Activated CD8-positive, alpha-beta memory T cell treated with anti-CD3 and anti-CD28 coated beads, Interleukin-2, amount 10 ng/mL, durations not matched to agents 7 days and 5 days (primary cell): Measurements from ENCODE around the gene RAB44. TPM values are rescaled to one million over a fixed set of nuclear protein-coding genes. Genes with fewer than 3 reads are reported as not detected.
"Not testable (repeated sequence)": the region's sequence is repeated elsewhere in the genome, so short reads cannot be mapped to it uniquely, and the experiment has no call there.

ENCODE experiments used
- ATAC-seq: fragments of 150-1000 bp; cut with Tn5 transposase; one replicate; pipeline ENCODE4 v1.10.0; 2021; ENCODE audit warnings: moderate library complexity
- CTCF ChIA-PET: fragments of 350-600 bp; sonication (Branson Sonifier 250); formaldehyde crosslinking; loops from one replicate; lab custom pipeline; 2021; ENCODE audit warnings: antibody characterized with exemption; lab: Charles Lee
- DNase-seq: peaks from one replicate; pipeline ENCODE4 v3.0.0-alpha.2; 2020
- H3K27ac Mint-ChIP-seq: one replicate; pipeline ENCODE4 v1.8.0; 2021; ENCODE audit warnings: mild to moderate bottlenecking, mixed read lengths
- H3K27me3 Mint-ChIP-seq: one replicate; pipeline ENCODE4 v1.8.0; 2021; ENCODE audit warnings: mixed read lengths
- H3K36me3 Mint-ChIP-seq: one replicate; pipeline ENCODE4 v1.8.0; 2021; ENCODE audit warnings: mild to moderate bottlenecking, mixed read lengths
- H3K4me1 Mint-ChIP-seq: one replicate; pipeline ENCODE4 v1.8.0; 2021; ENCODE audit warnings: mixed read lengths
- H3K4me3 Mint-ChIP-seq: one replicate; pipeline ENCODE4 v1.8.0; 2021; ENCODE audit warnings: mild to moderate bottlenecking, moderate library complexity, mixed read lengths
- H3K9me3 Mint-ChIP-seq: one replicate; pipeline ENCODE4 v1.8.0; 2022; ENCODE audit warnings: low read depth, mixed read lengths
- total RNA-seq, 2 experiments: library from RNA; stranded (reverse); gene quantifications; one replicate each; pipeline ENCODE4 v1.2.3, GENCODE V29; 2021

Gene RAB44
- total RNA-seq, 2 experiments from 2014 or later = not detected

DNA sequence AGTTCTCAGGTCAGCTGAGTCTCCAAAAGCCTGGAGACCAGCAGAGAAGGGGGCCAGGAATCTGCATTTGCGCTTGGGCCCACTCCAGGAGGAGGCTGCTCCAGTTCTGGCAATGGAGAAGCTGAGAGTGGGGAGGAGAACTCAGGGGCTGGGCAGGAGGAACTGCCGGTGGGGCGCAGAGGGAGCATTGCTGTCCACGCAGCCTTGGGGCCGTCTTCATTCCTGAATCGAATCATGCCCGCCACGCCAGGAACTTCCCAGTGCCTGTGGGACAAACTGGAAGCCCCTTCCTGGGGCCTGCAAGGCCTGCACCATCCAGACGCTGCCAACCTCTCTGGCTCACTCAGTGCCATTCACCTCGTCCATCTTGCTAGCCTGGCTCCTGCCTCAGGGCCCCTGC lies 16.9 kb downstream of the RAB44 start:
- Mint-ChIP-seq H3K27me3 (peaks cover 8% of the 10 kb centered on the region), H3K4me1 (no peaks in the 10 kb centered on the region), H3K36me3 (no peaks in the 10 kb centered on the region), H3K27ac (no peak overlapping the region), H3K9me3 (no peaks in the 10 kb centered on the region), H3K4me3 (no peak overlapping the region)
- CTCF ChIA-PET = no interaction called here
- DNase-seq (no peak), ATAC-seq (no peak)

DNA sequence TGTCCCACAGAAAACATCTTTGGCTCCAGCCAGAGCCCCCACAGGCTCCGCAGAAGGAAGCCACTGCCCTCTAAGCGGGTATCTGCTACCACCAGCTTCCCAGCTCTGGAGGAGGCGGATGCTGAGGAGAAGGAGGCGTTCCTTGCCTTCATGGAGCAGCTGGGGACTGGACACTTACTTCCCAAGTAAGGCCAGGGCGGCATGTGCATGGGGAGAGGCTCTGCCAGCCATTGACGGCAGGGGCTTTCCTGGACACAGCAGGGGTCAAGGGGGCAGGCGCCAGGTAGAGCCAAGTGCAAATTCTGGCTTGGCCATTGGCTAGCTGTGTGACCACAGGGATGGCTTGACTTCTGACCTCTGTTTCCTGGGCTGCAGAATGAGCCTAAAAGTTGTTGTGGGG lies 17.8 kb downstream of the RAB44 start:
- no peak for ATAC-seq
- DNase-seq = no peak
- Mint-ChIP-seq H3K9me3 (no peaks in the 10 kb centered on the region), H3K27ac (no peak overlapping the region), H3K4me3 (no peak overlapping the region), H3K4me1 (no peaks in the 10 kb centered on the region), H3K27me3 (peaks cover 5% of the 10 kb centered on the region), H3K36me3 (no peaks in the 10 kb centered on the region)
- CTCF ChIA-PET = no interaction called here

DNA sequence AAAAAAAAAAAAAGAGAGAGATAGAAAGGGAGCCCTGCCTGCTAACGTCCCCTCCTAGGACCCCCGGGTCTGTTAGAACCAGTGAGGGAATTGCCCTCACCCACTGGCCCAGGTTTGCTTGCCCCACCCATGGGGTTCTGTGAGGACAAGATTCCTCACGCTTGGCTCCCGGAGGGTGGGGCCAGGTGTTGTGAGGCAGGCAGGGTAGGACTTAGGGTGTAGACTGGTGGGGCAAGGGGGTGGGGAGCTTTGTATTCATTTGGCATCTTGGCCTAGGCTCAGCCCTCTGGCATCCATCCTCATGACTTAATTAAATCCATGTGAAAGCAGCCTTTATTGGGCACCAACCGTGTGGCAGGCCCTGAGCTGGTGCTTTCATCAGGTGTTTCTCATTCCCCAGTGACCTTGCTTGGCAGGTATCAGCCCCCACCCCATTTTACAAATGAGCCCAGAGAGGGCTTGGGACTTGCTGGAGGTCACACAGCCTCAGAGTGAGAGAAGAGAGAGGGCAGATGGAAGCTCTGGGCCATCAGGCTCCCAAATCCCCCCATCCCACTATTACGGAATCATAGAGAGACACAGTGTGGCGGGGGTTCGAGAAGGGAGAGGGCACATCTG lies 19.0 kb downstream of the RAB44 start:
- no peaks in the 10 kb centered on the region for H3K4me1 Mint-ChIP-seq
- H3K27ac Mint-ChIP-seq = no peak overlapping the region
- DNase-seq = no peak
- H3K4me3 Mint-ChIP-seq = no peak overlapping the region
- H3K9me3 Mint-ChIP-seq = no peaks in the 10 kb centered on the region
- no peak for ATAC-seq
- H3K27me3 Mint-ChIP-seq = peaks cover 5% of the 10 kb centered on the region
- CTCF ChIA-PET = interaction anchor here (1.4 kb wide), 1 partner anchor 42 kb away, joined by 4 read pairs; no protein-coding TSS in a partner anchor
- no peaks in the 10 kb centered on the region for H3K36me3 Mint-ChIP-seq

DNA sequence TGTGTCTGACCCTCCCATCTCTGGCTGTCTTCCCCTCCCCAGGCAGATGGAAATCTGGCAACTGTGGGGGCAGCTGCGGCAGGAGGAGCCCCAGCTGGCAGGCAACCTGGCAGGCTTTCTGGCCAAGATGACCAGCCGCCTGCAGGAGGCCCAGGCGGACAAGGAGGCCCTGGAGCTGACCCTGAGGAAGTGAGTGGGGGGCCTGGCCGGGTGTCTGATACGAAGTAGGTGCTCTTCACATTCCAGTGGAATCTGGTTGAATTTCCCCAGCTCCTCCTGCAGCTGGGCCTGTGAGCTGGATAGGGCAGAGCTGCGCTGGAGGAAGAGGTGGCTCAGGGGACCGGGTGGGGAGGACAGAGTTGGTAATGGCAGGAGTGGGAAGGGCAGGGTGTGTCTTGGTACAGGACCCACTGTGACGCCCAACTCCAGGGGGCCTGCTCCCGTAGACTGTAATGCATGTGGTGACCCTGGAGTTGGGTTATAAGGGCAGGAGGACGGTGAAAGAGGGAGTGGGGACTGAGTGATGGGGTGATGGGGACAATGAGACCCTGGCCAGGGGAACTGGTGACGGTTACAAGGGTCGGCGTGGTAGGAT lies 19.7 kb downstream of the RAB44 start:
- CTCF ChIA-PET = interaction anchor here (1.4 kb wide), 1 partner anchor 41 kb away, joined by 4 read pairs; no protein-coding TSS in a partner anchor
- Mint-ChIP-seq H3K36me3 (no peaks in the 10 kb centered on the region), H3K27me3 (peaks cover 5% of the 10 kb centered on the region), H3K4me3 (no peak overlapping the region), H3K9me3 (no peaks in the 10 kb centered on the region), H3K4me1 (no peaks in the 10 kb centered on the region), H3K27ac (no peak overlapping the region)
- ATAC-seq (no peak), DNase-seq (no peak)

DNA sequence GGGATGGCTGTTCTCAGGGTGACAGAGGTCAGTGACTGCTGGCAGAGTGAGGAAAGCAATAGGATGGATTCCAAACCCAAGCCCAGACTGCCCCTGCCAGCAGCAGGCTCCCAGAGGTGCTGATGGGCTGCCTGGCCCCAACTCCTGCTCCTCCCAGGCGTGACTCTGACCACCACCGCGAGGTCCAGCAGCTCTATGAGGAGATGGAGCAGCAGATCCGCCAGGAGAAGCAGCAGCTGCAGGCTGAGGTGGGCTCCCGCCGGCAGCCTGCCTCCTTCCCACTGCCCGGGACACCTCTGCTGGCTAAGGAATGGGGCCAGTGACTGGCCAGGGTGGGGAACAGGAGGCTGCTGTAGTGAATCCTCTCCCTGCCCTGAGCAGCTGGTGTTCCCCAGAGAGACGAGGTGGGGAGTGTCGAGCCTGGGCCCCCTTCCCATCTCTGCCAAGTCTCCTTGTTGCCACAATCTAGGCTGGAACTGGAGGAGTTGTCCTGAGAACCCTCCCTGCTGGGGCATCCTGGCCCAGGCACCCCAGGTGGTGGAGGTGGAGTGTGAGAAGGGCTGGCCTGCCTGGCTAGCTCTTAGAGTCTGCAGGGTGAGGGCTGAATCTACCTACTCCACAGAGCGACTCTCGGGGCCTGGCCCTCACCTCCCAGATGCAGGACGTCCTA lies 20.4 kb downstream of the RAB44 start:
- H3K4me1 Mint-ChIP-seq = no peaks in the 10 kb centered on the region
- H3K27ac Mint-ChIP-seq = no peak overlapping the region
- peaks cover 5% of the 10 kb centered on the region for H3K27me3 Mint-ChIP-seq
- no peak overlapping the region for H3K4me3 Mint-ChIP-seq
- no peaks in the 10 kb centered on the region for H3K36me3 Mint-ChIP-seq
- ATAC-seq (no peak), DNase-seq (no peak)
- H3K9me3 Mint-ChIP-seq = no peaks in the 10 kb centered on the region
- CTCF ChIA-PET = no interaction called here

GRCh38 chr6:36718560-36718959 lies 20.9 kb downstream of the RAB44 start:
- Mint-ChIP-seq H3K27me3 (peaks cover 5% of the 10 kb centered on the region), H3K27ac (no peak overlapping the region), H3K4me1 (no peaks in the 10 kb centered on the region), H3K36me3 (no peaks in the 10 kb centered on the region), H3K9me3 (no peaks in the 10 kb centered on the region), H3K4me3 (no peak overlapping the region)
- CTCF ChIA-PET = no interaction called here
- no peak for DNase-seq
- no peak for ATAC-seq

- Mint-ChIP-seq H3K4me1 (no peaks in the 10 kb centered on the region), H3K36me3 (no peaks in the 10 kb centered on the region), H3K4me3 (no peak overlapping the region), H3K9me3 (no peaks in the 10 kb centered on the region), H3K27ac (no peak overlapping the region), H3K27me3 (peaks cover 5% of the 10 kb centered on the region)
- DNase-seq (no peak), ATAC-seq (no peak)
- CTCF ChIA-PET = no interaction called here
Observed at GRCh38 chr6:36719126-36719525, 21.5 kb downstream of the RAB44 start.

GRCh38 chr6:36720251-36721141 lies 22.9 kb downstream of the RAB44 start:
- Mint-ChIP-seq H3K27ac (no peak overlapping the region), H3K9me3 (no peaks in the 10 kb centered on the region), H3K4me1 (no peaks in the 10 kb centered on the region), H3K4me3 (no peak overlapping the region), H3K27me3 (peaks cover 5% of the 10 kb centered on the region), H3K36me3 (no peaks in the 10 kb centered on the region)
- CTCF ChIA-PET = interaction anchor here (0.8 to 1.3 kb wide), 4 partner anchors 13 to 380 kb away, joined by 3 to 4 read pairs (median 3); no protein-coding TSS in a partner anchor
- ATAC-seq (no peak), DNase-seq (no peak)

DNA sequence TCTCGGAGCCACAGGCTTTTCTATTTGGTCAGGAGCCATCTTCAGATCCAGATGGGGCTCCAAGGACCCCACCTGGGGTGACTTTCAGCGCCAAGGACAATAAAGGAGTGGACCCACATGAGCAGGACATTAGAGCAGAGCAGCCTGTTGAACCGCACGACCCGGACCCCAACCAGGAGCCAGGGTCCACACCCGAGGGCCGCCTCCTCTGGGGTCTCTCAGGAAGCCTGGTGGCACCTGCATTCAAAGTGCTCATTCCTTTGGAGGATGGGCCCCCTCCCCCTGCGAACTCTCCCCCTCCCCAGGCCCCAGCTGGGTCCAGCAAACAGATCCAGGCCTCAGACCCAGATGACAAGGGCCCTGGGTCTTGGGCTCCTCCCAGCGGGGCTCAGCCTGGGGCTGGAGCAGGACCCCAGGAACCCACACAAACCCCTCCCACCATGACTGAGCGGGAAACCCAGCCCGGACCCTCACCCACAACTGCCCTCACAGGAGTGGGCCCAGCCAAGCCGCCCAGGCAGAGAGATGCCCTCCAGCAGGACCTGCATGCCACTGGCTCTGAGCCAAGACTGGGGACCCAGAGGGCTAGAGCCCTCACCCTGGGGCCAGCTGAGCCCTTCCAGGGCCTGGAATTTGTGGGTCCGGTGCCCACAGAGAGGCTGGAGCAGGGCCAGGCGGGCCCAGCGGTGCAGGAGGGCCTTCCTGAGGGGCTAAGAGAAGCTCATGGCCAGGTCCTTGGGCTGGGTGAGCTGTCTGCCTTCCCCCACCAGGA lies 23.9 kb downstream of the RAB44 start:
- H3K27me3 Mint-ChIP-seq = peaks cover 5% of the 10 kb centered on the region
- CTCF ChIA-PET = interaction anchor here (1.0 to 2.5 kb wide), 2 partner anchors 37 to 42 kb away, joined by 3 to 12 read pairs; no protein-coding TSS in a partner anchor
- peaks cover 1% of the 10 kb centered on the region for H3K4me1 Mint-ChIP-seq
- H3K27ac Mint-ChIP-seq = no peak overlapping the region
- H3K4me3 Mint-ChIP-seq = no peak overlapping the region
- ATAC-seq (no peak), DNase-seq (no peak)
- H3K36me3 Mint-ChIP-seq = no peaks in the 10 kb centered on the region
- no peaks in the 10 kb centered on the region for H3K9me3 Mint-ChIP-seq

DNA sequence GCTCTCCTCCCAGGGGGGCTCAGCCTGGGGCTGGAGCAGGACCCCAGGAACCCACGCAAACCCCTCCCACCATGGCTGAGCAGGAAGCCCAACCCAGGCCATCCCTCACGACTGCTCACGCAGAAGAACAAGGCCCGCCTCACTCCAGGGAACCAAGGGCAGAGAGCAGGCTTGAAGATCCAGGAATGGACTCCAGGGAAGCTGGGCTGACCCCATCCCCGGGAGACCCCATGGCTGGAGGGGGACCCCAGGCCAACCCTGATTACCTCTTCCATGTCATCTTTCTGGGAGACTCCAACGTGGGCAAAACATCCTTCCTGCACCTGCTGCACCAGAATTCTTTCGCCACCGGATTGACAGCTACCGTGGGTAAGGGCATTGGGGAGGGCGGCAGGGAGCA lies 24.7 kb downstream of the RAB44 start:
- H3K27ac Mint-ChIP-seq = no peak overlapping the region
- DNase-seq = no peak
- peaks cover 8% of the 10 kb centered on the region for H3K4me1 Mint-ChIP-seq
- no peak for ATAC-seq
- H3K36me3 Mint-ChIP-seq = no peaks in the 10 kb centered on the region
- no peaks in the 10 kb centered on the region for H3K9me3 Mint-ChIP-seq
- H3K27me3 Mint-ChIP-seq = peaks cover 2% of the 10 kb centered on the region
- H3K4me3 Mint-ChIP-seq = no peak overlapping the region
- CTCF ChIA-PET = interaction anchor here (1.3 to 2.5 kb wide), 2 partner anchors 36 to 98 kb away, joined by 4 to 12 read pairs; no protein-coding TSS in a partner anchor

- no peaks in the 10 kb centered on the region for H3K9me3 Mint-ChIP-seq
- no peak overlapping the region for H3K27ac Mint-ChIP-seq
- no peaks in the 10 kb centered on the region for H3K27me3 Mint-ChIP-seq
- H3K4me3 Mint-ChIP-seq = no peak overlapping the region
- no peak for ATAC-seq
- no peak for DNase-seq
- peaks cover 13% of the 10 kb centered on the region for H3K4me1 Mint-ChIP-seq
- CTCF ChIA-PET = interaction anchor here (1.3 to 2.5 kb wide), 2 partner anchors 36 to 99 kb away, joined by 4 to 12 read pairs; no protein-coding TSS in a partner anchor
- H3K36me3 Mint-ChIP-seq = no peaks in the 10 kb centered on the region
Observed at GRCh38 chr6:36722879-36723278, 25.3 kb downstream of the RAB44 start.

DNA sequence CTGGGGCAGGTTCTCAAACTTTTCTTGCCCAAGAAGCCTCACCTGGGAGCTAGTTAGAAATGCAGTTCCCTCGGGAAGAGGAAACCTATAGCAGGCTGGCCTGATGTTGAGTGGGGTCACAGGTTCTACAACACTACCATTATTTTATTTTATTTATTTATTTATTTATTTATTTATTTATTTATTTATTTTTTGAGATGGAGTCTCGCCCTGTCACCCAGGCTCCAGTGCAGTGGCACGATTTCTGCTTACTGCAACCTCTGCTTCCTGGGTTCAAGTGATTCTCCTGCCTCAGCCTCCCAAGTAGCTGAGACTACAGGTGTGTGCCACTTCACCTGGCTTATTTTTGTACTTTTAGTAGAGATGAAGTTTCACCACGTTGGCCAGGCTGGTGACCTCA lies 26.4 kb downstream of the RAB44 start:
- H3K4me1 Mint-ChIP-seq = peaks cover 21% of the 10 kb centered on the region
- not testable (repeated sequence) for H3K9me3 Mint-ChIP-seq, H3K36me3 Mint-ChIP-seq, ATAC-seq, H3K27ac Mint-ChIP-seq, H3K27me3 Mint-ChIP-seq, DNase-seq, H3K4me3 Mint-ChIP-seq
- CTCF ChIA-PET = interaction anchor here (0.8 to 2.5 kb wide), 12 partner anchors 9 to 109 kb away, joined by 3 to 12 read pairs (median 5); no protein-coding TSS in a partner anchor
